ENCODE results near the gene CEP41.

Gene CEP41

DNA sequence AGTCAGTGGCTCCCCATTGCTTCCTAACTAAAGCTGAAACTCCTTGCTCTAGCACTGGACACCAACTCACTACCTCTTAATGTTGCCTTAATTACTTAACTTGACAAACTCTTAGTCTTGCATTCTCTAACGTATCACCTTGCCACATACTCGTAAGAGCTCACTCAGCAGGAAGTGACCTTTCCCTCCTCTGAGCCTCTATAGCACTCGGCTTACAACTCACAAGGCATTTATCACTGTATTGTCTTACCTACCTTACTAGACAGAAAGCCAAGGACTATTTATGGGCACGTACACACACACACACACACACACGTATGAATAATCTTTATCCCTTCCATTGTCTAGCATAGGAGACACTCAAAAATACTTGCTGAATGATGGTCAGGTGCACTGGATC, 21.2 kb downstream of the CEP41 start:
- DNase-seq (ENCODE audit: low read depth in 2 of 2): no peak

- DNase-seq (ENCODE audit: low read depth in 2 of 2): no peak
Observed at GRCh38 chr7:130418306-130418705, 22.5 kb downstream of the CEP41 start.

DNA sequence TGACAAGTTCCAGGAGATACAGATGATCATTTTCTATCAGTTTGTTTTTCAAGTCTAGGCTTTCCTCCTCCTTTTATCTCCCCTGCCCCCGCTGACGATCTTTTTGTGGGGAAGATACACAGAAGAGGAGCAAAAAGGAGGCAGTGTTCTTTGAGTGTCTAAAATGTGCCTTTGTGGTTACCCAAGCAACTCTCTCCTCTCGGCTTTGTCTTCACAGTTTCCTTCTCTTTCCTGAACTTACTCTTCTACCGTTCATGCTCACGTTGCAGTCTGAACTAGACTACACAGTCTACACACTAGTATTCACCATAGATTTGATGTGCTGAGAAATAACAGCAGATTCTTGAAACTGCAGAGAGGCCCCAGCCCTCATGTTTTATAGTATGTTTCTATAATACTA, 23.6 kb downstream of the CEP41 start:
- DNase-seq (ENCODE audit: low read depth in 2 of 2): no peak

- DNase-seq (ENCODE audit: low read depth in 2 of 2): no peak
Observed at GRCh38 chr7:130415006-130415405, 25.8 kb downstream of the CEP41 start.

DNA sequence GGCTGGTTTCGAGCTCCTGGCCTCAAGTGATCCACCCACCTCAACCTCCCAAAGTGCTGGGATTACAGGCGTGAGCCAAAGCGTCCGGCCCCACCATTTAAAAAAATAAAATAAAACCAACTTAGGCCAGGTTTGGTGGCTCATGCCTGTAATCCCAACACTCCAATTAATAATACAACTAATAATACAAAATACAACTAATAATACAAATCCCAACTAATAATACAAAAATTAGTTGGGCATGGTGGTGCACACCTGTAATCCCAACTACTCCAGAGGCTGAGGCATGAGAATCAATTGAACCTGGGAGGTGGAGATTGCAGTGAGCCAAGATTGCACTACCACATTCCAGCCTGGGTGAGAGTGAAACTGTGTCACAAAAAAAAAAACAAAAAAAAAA, 27.6 kb downstream of the CEP41 start:
- DNase-seq (ENCODE audit: low read depth in 2 of 2): no peak

DNA sequence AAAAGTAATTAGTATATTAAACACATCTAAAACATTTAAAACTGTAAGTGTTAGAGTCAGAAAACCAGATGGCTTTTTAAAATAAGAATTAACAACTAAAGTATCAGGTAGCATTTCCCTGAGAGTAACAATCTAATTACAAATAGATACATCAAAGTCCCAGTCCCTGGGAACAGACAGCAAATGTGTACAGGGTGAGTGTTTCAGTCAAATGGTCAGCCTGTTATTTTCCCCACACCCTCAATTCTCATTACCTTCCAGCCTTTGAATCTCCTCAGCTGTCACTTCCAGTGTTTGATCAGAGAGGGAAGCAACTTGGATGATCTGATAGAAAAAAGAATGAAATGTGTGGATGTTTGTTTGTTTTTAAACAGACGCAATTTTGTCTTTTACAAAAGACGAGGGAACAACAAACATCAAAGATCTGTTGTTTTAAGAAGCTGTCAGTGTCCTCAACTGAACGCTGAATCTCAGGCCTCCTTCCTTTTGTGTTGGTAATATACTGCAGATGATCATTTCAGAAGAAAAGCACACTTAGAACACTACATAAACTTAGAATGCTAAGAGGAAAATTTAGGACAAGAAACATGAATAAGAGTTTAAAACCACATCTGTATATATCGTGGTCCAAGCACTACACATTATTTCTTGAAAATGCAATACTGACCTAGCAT, 29.8 kb downstream of the CEP41 start:
- no peak for DNase-seq (ENCODE audit: low read depth in 2 of 2)

GRCh38 chr7:130409712-130410072, 31.1 kb downstream of the CEP41 start:
- DNase-seq (ENCODE audit: low read depth in 2 of 2): no peak

- no peak for DNase-seq (ENCODE audit: low read depth in 2 of 2)
Observed at GRCh38 chr7:130409067-130409711, 31.6 kb downstream of the CEP41 start.

GRCh38 chr7:130405003-130405402, 35.8 kb downstream of the CEP41 start:
- no peak for DNase-seq (ENCODE audit: low read depth in 2 of 2)

DNA sequence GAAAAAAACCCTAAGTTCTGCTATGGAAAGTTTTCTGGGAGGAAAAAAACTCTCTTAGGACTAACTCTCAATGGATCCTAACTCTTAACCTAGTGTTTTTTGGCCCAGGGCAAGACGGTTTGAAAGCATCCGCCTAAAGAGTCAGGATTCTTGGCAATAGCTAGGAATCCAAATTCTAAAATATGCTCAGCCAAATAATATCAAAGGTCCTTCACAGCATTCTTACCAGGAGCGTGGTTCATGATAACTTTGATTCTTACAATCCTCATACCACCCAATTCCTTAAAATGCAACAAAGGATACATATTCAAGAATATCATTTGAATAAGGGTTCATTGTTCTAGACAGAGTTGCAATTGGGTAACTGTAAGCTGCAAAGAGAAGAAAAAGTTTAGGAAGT, 39.2 kb downstream of the CEP41 start:
- no peak for DNase-seq (ENCODE audit: low read depth in 2 of 2)

- no peak for DNase-seq (ENCODE audit: low read depth in 2 of 2)
Observed at GRCh38 chr7:130401101-130401500, 39.7 kb downstream of the CEP41 start.

DNA sequence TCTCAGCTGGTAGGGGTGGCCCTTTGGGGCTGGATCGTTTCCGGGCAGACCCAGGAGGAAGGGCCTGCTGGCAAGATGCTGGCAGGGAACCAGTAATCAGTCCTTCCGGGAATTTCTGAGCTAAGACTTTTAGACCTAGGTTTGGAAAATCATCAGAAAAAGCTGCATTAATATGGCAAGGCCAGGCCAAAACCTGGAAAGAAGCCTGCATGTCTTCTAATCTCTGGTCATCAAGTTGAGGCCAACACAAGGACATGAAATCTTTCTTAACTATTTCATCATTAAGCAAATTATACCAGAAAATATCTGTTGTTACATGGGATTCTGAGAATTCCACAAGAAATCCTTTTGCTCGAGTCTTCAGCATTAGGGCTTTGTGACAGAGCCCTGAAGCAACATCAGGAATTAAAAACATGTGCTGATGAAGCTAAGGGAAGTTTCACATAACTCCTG, 40.7 kb downstream of the CEP41 start:
- no peak for DNase-seq (ENCODE audit: low read depth in 2 of 2)

GRCh38 chr7:130398526-130399090, 42.2 kb downstream of the CEP41 start:
- no peak for DNase-seq (ENCODE audit: low read depth in 2 of 2)

DNA sequence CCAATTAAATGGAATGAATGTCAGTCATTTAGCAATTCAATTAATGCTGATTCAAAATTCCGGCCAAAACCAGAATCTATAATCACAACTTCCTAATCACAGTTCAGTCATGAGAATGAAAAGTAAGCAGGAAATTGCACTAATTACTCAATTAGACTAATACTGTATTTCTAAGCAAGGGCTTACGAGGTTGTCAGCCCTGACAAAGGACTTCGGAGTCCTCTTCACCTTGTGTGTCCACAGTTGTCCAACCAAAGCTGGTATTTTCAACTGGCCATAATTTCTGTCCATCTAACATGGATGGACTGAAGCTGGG, 43.1 kb downstream of the CEP41 start:
- DNase-seq (ENCODE audit: low read depth in 2 of 2): no peak

DNA sequence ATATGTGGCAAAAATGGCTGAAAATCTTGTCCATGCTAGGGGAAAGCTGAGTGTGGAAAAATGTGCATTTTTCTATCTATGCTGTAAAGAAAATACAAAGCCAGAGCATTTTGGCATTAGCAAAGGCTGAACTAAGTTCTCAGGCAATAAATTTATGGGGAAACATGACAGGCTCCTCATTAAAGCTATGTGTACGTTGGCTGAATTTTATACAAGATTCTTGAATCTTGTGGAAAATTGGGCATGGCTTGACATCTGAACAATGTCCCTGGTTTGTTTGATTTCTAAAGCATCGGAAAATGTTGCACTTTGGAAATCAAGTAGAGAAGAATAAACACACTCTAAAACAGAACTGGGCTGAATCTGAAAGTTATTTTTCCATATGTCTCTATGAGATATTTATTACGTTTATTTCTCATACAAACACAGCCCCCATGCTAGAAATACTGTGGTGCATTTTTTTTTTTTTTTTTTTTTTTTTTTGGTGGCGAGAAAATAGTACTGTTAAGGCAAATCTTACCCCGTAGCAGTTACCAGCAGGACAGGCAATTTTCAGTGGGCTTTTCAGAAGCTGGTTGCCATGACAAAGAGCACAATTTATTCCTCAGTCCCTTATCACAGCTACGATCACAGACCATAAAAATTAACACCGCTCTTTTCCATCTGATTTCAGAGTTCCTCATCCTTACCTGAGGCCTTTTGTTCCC, 43.6 kb downstream of the CEP41 start:
- DNase-seq (ENCODE audit: low read depth in 2 of 2): no peak

DNA sequence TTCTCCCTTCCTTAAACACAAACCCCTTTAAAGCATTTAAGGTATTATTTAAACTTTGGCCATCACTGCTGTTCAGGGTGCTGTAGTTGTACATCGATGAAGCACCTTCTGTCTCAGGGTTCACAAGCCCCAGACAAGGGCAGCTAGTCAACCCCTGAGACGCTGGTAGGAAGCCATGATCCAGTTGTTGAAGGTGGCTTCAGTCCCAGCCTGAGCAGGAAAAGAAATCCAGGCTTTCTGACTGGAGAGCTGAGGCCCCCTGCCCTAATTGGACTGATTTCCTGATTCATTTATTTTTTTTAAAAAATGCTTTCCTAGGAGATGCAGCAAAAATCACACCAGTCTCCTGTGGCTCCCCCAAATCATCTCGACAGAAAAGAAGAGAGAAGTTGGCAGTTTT, 44.7 kb downstream of the CEP41 start:
- no peak for DNase-seq (ENCODE audit: low read depth in 2 of 2)

GRCh38 chr7:130395421-130395820, 45.4 kb downstream of the CEP41 start:
- no peak for DNase-seq (ENCODE audit: low read depth in 2 of 2)

DNA sequence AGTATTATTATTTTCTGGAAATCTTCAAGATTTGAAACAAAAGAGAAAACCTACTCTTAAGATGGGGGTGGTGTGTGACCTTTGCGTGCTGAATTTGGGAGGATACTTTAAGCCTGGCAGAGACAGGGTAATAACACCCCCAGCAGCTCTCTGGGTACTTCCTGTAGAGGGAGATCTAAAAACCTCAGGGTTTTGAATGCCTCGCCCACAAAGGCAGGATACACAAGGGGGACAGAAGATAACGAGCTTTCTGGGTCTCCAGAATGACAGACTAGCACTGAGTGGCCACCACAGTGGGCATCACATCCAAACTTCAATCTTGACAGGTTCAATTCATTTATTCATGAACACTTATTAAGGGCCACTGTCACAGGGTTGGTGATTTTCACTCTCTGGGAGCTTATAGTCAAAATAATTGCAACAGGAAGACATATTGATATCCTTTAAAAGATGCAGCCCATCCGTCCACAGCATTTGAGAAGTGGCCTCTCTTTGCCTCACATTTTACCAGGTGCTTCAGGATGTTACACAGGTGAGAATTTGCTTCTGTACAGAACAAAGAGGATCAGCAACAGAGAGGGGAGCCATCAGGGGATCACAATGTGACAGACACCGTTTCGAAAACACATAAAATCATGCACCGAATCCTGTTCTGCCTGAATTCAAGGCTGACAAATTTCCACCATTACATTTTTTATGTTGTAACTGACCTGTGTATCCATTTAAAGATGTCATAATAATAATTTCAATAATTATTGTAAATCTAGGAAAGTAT, 46.2 kb downstream of the CEP41 start:
- DNase-seq (ENCODE audit: low read depth in 2 of 2): no peak

GRCh38 chr7:130393841-130394411, 46.9 kb downstream of the CEP41 start:
- no peak for DNase-seq (ENCODE audit: low read depth in 2 of 2)

GRCh38 chr7:130393101-130393561, 47.7 kb downstream of the CEP41 start:
- no peak for DNase-seq (ENCODE audit: low read depth in 2 of 2)

DNA sequence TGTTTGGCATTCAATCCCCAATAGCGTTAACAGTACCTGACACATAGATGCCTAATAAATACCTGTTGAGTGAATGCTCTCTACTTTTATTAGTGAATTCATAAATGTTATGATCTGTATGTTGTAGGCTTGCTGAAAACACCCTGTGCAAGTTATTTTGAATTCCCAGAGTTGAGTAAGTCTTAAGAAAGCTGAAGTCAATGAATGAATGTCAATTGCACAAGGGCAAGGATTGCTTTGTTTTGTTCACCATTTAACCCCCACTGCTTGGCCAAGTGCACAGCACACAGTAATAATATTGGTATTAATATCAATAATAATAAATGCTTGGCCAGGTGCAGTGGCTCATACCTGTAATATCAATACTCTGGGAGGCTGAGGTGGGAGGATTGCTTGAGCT, 50.3 kb downstream of the CEP41 start:
- DNase-seq (ENCODE audit: low read depth in 2 of 2): no peak

- no peak for DNase-seq (ENCODE audit: low read depth in 2 of 2)
Observed at GRCh38 chr7:130388671-130389070, 52.1 kb downstream of the CEP41 start.

All from stimulated activated CD4-positive, alpha-beta T cell treated with anti-CD3 and anti-CD28 coated beads, Interleukin-12 subunit alpha, Interleukin-12 subunit beta, amount 100 ng/mL, for 24 hours (primary cell).